ENCODE results near the gene RAB26.

Gene RAB26

DNA sequence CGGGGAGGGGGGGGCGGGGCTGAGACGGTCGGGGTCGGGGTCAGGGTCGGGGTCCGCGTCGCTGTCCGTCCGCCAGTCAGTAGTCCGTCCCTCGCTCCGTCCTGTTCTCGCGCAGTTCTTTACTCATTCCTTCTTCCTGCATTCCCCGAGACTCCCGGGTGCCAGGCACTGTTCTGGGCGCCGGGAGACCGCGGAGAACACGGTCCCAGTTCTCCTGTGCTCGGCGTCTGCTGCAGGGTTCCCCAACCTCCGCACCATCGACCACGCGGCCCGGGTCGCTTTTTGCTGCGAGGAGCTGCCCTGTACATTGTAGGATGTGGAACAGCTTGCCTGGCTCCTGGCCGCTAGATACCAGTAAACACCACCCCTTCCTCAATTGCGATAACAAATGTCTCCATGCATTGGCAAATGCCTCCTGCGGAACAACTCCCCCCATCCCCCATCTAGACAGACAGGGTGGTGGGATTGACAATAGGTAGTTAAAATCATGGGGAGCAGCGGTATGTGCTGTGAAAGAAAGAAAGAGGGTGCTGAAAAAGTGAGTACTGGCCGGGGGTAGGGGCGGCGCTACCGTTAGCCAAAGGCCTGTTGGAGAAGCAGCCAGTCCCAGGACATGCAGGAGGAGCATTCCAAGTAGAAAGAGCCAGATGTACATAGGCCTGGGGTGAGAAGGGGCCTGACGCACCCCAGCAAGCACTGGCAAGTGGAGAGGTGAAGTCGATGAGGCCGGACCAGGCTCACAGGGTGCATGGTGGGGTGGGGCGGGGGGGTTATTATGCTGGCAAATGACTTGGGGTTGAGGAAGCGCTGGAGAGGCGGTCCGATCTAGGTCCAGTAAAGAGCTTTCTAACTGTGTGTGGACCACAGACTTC, 7.8 kb downstream of the RAB26 start:
- Histone ChIP-seq H3K36me3 (ENCODE audit: control insufficient read depth, insufficient read depth, low read length) (peaks cover 39% of the 10 kb centered on the region), H3K4me3 (ENCODE audit: low read depth, low read length) (peak overlapping the region; percentile 99), H3K27me3 (ENCODE audit: control insufficient read depth, insufficient read depth, low read length) (no peaks in the 10 kb centered on the region), H3K9ac (ENCODE audit: low read depth, low read length) (peak overlapping the region; percentile 88), H3K9me3 (ENCODE audit: control insufficient read depth, insufficient read depth, low read length) (no peaks in the 10 kb centered on the region), H3K4me1 (ENCODE audit: control insufficient read depth, insufficient read depth, low read length) (peaks cover 22% of the 10 kb centered on the region), H3K27ac (ENCODE audit: low read depth, low read length) (peak overlapping the region; percentile 88)

DNA sequence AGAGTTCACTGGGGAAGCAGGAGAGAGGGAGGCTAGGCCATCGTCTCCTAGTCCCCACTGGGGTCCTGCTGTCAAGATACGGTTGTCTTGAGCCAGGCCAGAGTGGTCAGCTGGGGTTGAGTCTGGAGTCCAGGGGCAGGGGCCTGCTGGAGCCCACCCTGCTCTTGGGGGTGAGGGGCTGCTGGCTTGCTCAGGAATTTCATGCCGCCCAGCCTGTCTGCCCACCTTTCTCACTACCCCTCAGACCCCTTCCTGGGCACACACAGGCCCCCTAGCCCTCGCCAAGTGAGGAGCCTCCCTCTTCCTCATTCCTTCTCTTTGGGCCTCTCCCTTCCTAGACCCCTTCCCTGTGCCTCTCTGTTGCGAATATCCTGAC, 8.4 kb downstream of the RAB26 start:
- Histone ChIP-seq H3K4me3 (ENCODE audit: low read depth, low read length) (peak overlapping the region; percentile 99), H3K9me3 (ENCODE audit: control insufficient read depth, insufficient read depth, low read length) (no peaks in the 10 kb centered on the region), H3K36me3 (ENCODE audit: control insufficient read depth, insufficient read depth, low read length) (peaks cover 41% of the 10 kb centered on the region), H3K27me3 (ENCODE audit: control insufficient read depth, insufficient read depth, low read length) (no peaks in the 10 kb centered on the region), H3K4me1 (ENCODE audit: control insufficient read depth, insufficient read depth, low read length) (peaks cover 16% of the 10 kb centered on the region), H3K9ac (ENCODE audit: low read depth, low read length) (no peak overlapping the region), H3K27ac (ENCODE audit: low read depth, low read length) (no peak overlapping the region)

DNA sequence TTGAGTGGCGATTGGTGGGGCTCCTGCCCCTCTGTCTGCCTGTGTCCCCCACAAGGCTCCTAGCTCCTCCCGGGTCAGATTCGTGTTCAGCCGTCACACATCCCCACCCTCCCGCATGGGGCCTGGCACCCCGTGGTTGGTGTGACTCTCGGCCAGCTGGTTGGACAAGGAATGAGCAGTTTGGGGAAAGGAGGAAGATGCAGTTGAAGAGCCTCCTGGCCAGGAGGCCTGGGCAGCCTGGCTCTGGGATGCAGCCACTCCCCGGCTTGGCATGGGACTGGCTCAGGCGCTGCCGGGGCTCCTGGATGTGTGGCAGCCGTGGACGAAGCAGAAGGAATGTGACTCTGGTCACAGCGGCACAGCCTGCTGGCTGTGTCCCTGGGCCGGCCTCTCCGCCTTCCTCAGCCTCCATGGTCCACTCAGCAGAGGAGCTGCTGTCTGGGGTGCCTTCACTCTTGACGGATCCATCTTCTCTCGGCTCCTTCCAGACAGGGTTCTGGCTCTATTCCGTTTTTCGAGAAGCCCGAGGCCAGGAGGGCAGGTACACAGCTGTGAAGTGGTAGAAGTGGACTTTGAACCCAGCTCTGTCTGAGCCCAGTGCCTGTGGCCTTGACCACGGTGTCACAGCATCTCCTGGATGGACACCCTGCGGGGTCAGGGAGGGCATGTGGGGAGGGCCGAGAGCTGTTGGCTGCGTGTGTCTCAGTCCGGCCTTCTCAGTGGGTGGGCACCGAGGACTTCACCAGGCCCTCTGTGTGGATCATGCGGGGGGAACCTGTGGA, 9.2 kb downstream of the RAB26 start:
- no peaks in the 10 kb centered on the region for H3K9me3 ChIP-seq (ENCODE audit: control insufficient read depth, insufficient read depth, low read length)
- no peak overlapping the region for H3K4me3 ChIP-seq (ENCODE audit: low read depth, low read length)
- peaks cover 35% of the 10 kb centered on the region for H3K36me3 ChIP-seq (ENCODE audit: control insufficient read depth, insufficient read depth, low read length)
- no peak overlapping the region for H3K27ac ChIP-seq (ENCODE audit: low read depth, low read length)
- no peak overlapping the region for H3K9ac ChIP-seq (ENCODE audit: low read depth, low read length)
- H3K4me1 ChIP-seq (ENCODE audit: control insufficient read depth, insufficient read depth, low read length): peaks cover 16% of the 10 kb centered on the region; the same call in 1 of the 2 replicates
- no peaks in the 10 kb centered on the region for H3K27me3 ChIP-seq (ENCODE audit: control insufficient read depth, insufficient read depth, low read length)

DNA sequence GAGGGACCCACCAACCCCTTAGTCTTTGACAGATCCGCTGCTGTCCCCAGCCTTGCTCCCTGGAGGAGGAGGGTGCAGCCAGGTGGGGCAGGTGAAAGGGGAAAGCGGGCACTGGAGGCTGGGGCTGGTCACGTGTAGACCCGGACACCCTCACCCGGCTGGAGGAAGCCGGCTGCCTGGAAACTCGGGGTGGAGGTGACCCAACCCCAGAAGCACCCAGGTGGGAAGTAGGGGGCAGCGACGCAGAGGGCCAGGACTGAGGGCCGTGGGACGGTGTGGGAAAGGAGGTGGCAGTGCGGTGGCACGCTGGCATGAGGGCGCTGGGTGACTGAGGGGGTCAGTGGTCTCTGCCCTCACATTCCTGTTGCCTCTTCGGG, 9.8 kb downstream of the RAB26 start:
- H3K27ac ChIP-seq (ENCODE audit: low read depth, low read length): no peak overlapping the region
- H3K36me3 ChIP-seq (ENCODE audit: control insufficient read depth, insufficient read depth, low read length): peaks cover 29% of the 10 kb centered on the region
- H3K9me3 ChIP-seq (ENCODE audit: control insufficient read depth, insufficient read depth, low read length): no peaks in the 10 kb centered on the region
- peaks cover 16% of the 10 kb centered on the region; the same call in 1 of the 2 replicates for H3K4me1 ChIP-seq (ENCODE audit: control insufficient read depth, insufficient read depth, low read length)
- no peaks in the 10 kb centered on the region for H3K27me3 ChIP-seq (ENCODE audit: control insufficient read depth, insufficient read depth, low read length)
- no peak overlapping the region for H3K9ac ChIP-seq (ENCODE audit: low read depth, low read length)
- no peak overlapping the region for H3K4me3 ChIP-seq (ENCODE audit: low read depth, low read length)

DNA sequence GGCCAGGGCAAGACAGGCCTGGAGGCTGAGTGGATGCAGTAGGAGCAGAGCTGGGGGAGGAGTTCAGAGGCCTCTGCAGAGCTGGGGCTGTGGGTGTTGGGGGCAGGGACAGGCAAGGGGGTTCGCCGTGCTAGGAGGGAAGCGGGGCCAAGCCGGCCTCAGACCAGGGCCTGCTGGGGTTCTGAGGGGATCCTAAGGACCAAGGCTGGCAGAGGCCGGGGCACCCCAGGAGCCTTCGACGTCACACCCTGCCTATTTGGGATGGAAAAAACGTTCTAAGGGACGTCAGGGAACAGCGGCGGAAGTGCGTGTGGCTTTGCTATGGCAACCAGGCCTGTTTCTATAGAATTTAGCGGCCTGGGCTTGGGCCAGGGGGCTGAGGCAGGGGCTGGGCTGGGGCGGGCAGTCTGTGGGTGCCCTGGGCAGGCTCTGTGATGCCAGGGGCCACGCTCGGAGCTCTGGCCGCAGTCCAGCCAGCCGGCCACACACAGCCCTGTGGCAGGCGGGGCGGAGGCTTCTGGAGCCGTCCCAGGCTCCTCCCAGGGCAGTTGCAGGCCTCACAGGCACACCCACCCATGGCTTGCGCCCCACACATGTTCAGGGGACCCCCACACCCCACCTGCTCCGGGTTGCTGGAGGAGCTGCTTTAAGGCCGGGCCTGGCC, 10.9 kb downstream of the RAB26 start:
- Histone ChIP-seq H3K27ac (ENCODE audit: low read depth, low read length) (peak overlapping the region; percentile 35), H3K9ac (ENCODE audit: low read depth, low read length) (no peak overlapping the region), H3K36me3 (ENCODE audit: control insufficient read depth, insufficient read depth, low read length) (peaks cover 22% of the 10 kb centered on the region), H3K4me3 (ENCODE audit: low read depth, low read length) (no peak overlapping the region), H3K4me1 (ENCODE audit: control insufficient read depth, insufficient read depth, low read length) (peaks cover 16% of the 10 kb centered on the region; the same call in 1 of the 2 replicates), H3K27me3 (ENCODE audit: control insufficient read depth, insufficient read depth, low read length) (no peaks in the 10 kb centered on the region), H3K9me3 (ENCODE audit: control insufficient read depth, insufficient read depth, low read length) (no peaks in the 10 kb centered on the region)

DNA sequence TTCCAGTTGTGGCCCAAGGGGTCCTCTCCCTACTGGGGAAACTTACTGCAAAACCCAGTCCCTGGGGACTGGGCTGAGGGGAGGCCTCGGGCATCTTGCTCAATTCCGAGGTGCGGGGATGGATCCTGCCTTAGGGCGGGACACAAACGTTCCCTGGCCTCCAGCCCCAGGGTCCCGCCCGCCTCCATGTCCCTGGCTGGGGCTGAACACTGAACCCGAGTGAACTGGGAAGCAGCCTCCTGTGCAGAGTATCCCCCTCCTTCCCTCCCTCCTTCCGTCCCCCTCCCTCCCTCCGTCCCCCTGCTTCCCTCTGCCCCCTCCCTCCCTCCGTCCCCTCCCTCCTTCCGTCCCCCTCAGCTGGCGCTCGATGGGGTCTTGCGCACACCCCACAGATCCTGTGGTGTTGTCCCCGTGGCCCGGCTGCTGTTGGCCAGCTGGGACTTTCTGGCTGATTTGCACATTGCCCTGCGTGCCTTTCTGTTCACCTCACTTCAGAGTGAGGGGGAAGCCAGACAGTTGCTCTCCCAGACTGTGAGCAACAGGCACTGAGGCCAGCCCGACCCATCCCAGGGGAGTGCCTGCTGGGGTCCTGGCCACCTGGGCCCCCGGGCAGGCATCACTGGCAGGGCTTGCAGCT, 12.6 kb downstream of the RAB26 start:
- Histone ChIP-seq H3K9ac (ENCODE audit: low read depth, low read length) (no peak overlapping the region), H3K36me3 (ENCODE audit: control insufficient read depth, insufficient read depth, low read length) (peaks cover 22% of the 10 kb centered on the region), H3K4me1 (ENCODE audit: control insufficient read depth, insufficient read depth, low read length) (peaks cover 16% of the 10 kb centered on the region; the same call in 1 of the 2 replicates), H3K27me3 (ENCODE audit: control insufficient read depth, insufficient read depth, low read length) (no peaks in the 10 kb centered on the region), H3K9me3 (ENCODE audit: control insufficient read depth, insufficient read depth, low read length) (no peaks in the 10 kb centered on the region), H3K27ac (ENCODE audit: low read depth, low read length) (peak overlapping the region; percentile 27), H3K4me3 (ENCODE audit: low read depth, low read length) (no peak overlapping the region)

DNA sequence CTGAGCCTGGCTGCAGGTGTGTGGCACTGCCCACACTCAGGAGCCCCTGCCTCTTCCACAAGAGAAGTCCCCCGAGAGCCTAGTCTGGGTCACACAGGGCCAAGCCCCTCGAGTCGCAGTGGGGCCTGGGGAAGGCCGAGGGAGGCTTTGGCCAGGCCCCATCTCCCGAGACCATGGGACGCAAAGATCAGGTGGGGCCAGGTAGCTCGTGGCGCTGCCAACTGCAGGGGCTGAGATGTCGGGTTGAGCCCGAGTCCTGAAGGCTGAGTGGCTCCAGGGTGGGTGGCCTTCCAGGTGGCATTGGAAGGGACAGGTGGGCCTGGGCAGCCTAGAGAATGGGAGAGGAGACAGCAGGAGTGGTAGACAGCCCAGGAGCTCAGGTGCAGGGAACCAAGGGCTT, 13.5 kb downstream of the RAB26 start:
- Histone ChIP-seq H3K36me3 (ENCODE audit: control insufficient read depth, insufficient read depth, low read length) (peaks cover 31% of the 10 kb centered on the region), H3K27ac (ENCODE audit: low read depth, low read length) (no peak overlapping the region), H3K9me3 (ENCODE audit: control insufficient read depth, insufficient read depth, low read length) (no peaks in the 10 kb centered on the region), H3K4me3 (ENCODE audit: low read depth, low read length) (no peak overlapping the region), H3K27me3 (ENCODE audit: control insufficient read depth, insufficient read depth, low read length) (no peaks in the 10 kb centered on the region), H3K4me1 (ENCODE audit: control insufficient read depth, insufficient read depth, low read length) (peaks cover 12% of the 10 kb centered on the region; the same call in 1 of the 2 replicates), H3K9ac (ENCODE audit: low read depth, low read length) (no peak overlapping the region)

DNA sequence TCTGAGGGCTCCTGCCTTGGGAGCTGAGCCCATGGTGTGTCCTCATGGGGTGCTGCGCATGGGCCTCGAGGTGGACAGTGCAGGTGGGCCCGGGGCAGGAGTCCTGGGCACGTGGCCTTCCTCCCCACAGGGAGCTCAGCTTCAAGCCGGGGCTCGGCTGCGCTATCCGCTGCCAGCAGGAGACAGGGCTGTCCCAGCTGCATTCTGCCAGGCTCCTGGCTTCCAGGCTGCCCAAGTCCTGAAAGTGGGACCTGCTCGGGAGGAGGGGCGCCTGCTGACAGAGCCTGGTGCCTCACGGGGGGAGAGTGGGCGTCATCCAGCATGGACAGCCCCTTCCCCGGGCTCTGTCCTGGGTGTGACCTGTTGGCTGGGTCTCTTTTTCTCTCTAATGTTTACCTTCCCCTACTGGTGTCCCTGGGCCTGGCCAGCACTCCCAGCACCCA, 14.3 kb downstream of the RAB26 start:
- no peak overlapping the region for H3K9ac ChIP-seq (ENCODE audit: low read depth, low read length)
- H3K4me1 ChIP-seq (ENCODE audit: control insufficient read depth, insufficient read depth, low read length): peaks cover 4% of the 10 kb centered on the region; the same call in 1 of the 2 replicates
- no peak overlapping the region for H3K27ac ChIP-seq (ENCODE audit: low read depth, low read length)
- no peaks in the 10 kb centered on the region for H3K27me3 ChIP-seq (ENCODE audit: control insufficient read depth, insufficient read depth, low read length)
- no peak overlapping the region for H3K4me3 ChIP-seq (ENCODE audit: low read depth, low read length)
- peaks cover 37% of the 10 kb centered on the region for H3K36me3 ChIP-seq (ENCODE audit: control insufficient read depth, insufficient read depth, low read length)
- no peaks in the 10 kb centered on the region for H3K9me3 ChIP-seq (ENCODE audit: control insufficient read depth, insufficient read depth, low read length)

DNA sequence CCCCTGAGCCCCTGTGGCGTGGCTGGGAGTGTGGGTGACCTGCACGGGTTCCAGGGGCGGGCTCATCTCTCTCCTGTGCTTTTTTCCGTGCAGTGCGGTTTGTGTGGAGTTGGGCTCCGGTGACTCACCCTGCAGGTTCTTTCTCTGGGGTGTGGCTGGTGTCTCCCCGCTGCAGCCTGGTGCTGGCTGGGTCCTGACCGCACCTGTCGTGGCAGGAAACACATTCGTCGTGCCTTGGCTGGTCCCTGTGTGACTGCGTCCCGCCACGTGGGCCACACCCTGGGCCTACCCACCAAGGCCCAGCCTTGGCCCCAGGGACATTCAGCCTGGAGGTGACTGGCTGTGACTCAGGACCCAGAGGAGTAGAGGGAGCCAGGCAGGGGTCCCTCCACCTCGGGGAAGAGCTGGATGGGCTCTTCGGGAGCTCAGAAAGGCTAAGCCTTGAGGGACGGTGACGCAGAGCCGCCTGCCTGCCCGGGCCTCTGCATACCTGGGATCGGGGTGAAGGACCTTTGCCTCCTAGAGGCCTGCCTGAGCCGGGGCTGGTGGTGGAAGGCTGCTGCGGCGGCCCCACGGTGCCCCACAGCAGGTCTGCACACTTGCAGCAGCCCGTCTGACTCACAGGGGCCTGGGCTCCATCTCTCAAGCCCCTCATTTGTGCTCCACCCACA, 14.9 kb downstream of the RAB26 start:
- Histone ChIP-seq H3K36me3 (ENCODE audit: control insufficient read depth, insufficient read depth, low read length) (peaks cover 40% of the 10 kb centered on the region), H3K27me3 (ENCODE audit: control insufficient read depth, insufficient read depth, low read length) (no peaks in the 10 kb centered on the region), H3K27ac (ENCODE audit: low read depth, low read length) (no peak overlapping the region), H3K9ac (ENCODE audit: low read depth, low read length) (no peak overlapping the region), H3K9me3 (ENCODE audit: control insufficient read depth, insufficient read depth, low read length) (no peaks in the 10 kb centered on the region), H3K4me1 (ENCODE audit: control insufficient read depth, insufficient read depth, low read length) (peaks cover 4% of the 10 kb centered on the region; the same call in 1 of the 2 replicates), H3K4me3 (ENCODE audit: low read depth, low read length) (no peak overlapping the region)

DNA sequence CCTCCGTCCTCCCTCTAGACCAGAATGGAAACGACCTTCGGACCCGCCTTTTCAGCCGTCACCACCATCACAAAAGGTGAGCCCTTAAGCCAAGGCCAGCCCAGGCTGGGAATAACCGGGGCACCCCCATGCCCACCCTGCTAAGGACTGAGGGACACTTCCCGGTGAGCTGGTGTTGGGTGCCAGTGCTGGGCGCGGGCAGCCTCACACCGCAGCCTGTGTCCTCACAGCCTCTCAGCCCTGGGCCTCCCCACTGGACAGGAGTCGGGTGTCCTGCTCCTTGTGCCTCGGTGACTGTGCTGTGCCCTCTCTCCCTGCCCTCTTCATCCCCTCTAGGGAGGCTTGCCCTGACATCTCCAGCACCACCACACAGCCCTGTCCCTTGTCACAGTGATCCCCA, 17.4 kb downstream of the RAB26 start:
- Histone ChIP-seq H3K9ac (ENCODE audit: low read depth, low read length) (no peak overlapping the region), H3K4me3 (ENCODE audit: low read depth, low read length) (no peak overlapping the region), H3K4me1 (ENCODE audit: control insufficient read depth, insufficient read depth, low read length) (no peaks in the 10 kb centered on the region), H3K9me3 (ENCODE audit: control insufficient read depth, insufficient read depth, low read length) (no peaks in the 10 kb centered on the region), H3K36me3 (ENCODE audit: control insufficient read depth, insufficient read depth, low read length) (peaks cover 53% of the 10 kb centered on the region), H3K27ac (ENCODE audit: low read depth, low read length) (no peak overlapping the region), H3K27me3 (ENCODE audit: control insufficient read depth, insufficient read depth, low read length) (no peaks in the 10 kb centered on the region)

Data from HUES48 (cell line).